DND-41 (cell line): ENCODE data around the gene CSF2.

ENCODE experiments used
- CTCF ChIP-seq: IDR thresholded peaks from 2 replicates; pipeline ENCODE4 v1.5.1; 2012; ENCODE audit warnings: borderline replicate concordance, low read length, moderate library complexity, mild to moderate bottlenecking; ENCODE audit not compliant: poor library complexity, severe bottlenecking; ENCODE audit errors: extremely low read depth
- EZH2 ChIP-seq: IDR thresholded peaks from 3 replicates; pipeline ENCODE4 v1.6.1; 2012; ENCODE audit warnings: borderline replicate concordance, low read depth, mild to moderate bottlenecking, moderate library complexity, low read length, inconsistent platforms; ENCODE audit not compliant: severe bottlenecking

- TF ChIP-seq CTCF (no peak), EZH2 (no peak)
Measured at GRCh38 chr5:132115375-132115774, 41.8 kb downstream of the CSF2 start.
